H1 (cell line): ENCODE data around the gene GATAD2B. TPM values are rescaled to one million over a fixed set of nuclear protein-coding genes. Genes with fewer than 3 reads are reported as not detected.

Source experiments
- CTCF ChIA-PET: fragments of 300-600 bp; sonication (Branson Sonifier 250); formaldehyde crosslinking; loops from one replicate; lab custom pipeline; 2021; ENCODE audit not compliant: partially characterized antibody; lab: Charles Lee
- POLR2A ChIA-PET: fragments of 300-600 bp; sonication (Branson Sonifier 250); formaldehyde crosslinking; loops from one replicate; lab custom pipeline; 2021; ENCODE audit warnings: inconsistent platforms; ENCODE audit not compliant: partially characterized antibody; lab: Charles Lee
- DNase-seq, 2 experiments: peaks; one replicate each; pipeline versions ENCODE4 v3.0.0 to v3.0.0-alpha.2; 2010 to 2022; ENCODE audit warnings: low spot score in 2 of 2, low read depth in 1 of 2, mixed read lengths in 1 of 2
- FAIRE-seq: peaks from 2 replicates; lab custom pipeline; 2011; peaks lifted over from hg19 to GRCh38; lab: Jason Lieb, UNC
- H2AFZ ChIP-seq: 2 replicates; pipeline ENCODE4 v1.8.1; 2012; ENCODE audit warnings: low read length, inconsistent platforms
- H2AK5ac ChIP-seq: 2 replicates; pipeline ENCODE4 v1.6.1; 2013; ENCODE audit warnings: low read depth, low read length
- H2BK120ac ChIP-seq: replicated peaks from 2 replicates; pipeline ENCODE3; 2013; ENCODE audit warnings: low read depth, low read length, inconsistent platforms
- H2BK12ac ChIP-seq: 2 replicates; pipeline ENCODE4 v1.6.1; 2013; ENCODE audit warnings: low read depth, low read length
- H2BK15ac ChIP-seq: 2 replicates; pipeline ENCODE4 v1.6.1; 2013; ENCODE audit warnings: low read length
- H2BK20ac ChIP-seq: 2 replicates; pipeline ENCODE4 v1.6.1; 2013; ENCODE audit warnings: low read length
- H2BK5ac ChIP-seq: 2 replicates; pipeline ENCODE4 v1.6.1; 2013; ENCODE audit warnings: low read depth, low read length
- H3K14ac ChIP-seq: 2 replicates; pipeline ENCODE4 v1.6.1; 2013; ENCODE audit warnings: inconsistent platforms; ENCODE audit not compliant: insufficient read length
- H3K18ac ChIP-seq: 2 replicates; pipeline ENCODE4 v1.6.1; 2013; ENCODE audit warnings: low read length; ENCODE audit errors: extremely low read depth
- H3K23ac ChIP-seq: 2 replicates; pipeline ENCODE4 v1.6.1; 2013; ENCODE audit warnings: inconsistent platforms; ENCODE audit not compliant: insufficient read length
- H3K23me2 ChIP-seq: 2 replicates; pipeline ENCODE4 v1.6.1; 2013; ENCODE audit warnings: low read depth, low read length
- H3K27ac ChIP-seq: 2 replicates; pipeline ENCODE4 v1.6.1; 2011; ENCODE audit warnings: low read depth, low read length, inconsistent platforms
- H3K27me3 ChIP-seq, 4 experiments: replicated peaks in 1 of 4; 1 replicate in 1 of 4; 2 replicates in 3 of 4; pipeline versions ENCODE4 v1.6.1 to v1.8.1; 2011 to 2013; ENCODE audit warnings: low read length in 3 of 4, mild to moderate bottlenecking in 3 of 4, inconsistent platforms in 2 of 4, mixed read lengths in 2 of 4, moderate library complexity in 1 of 4; ENCODE audit not compliant: control insufficient read depth in 3 of 4, insufficient read depth in 3 of 4; ENCODE audit errors: extremely low read depth in 1 of 4
- H3K36me3 ChIP-seq, 4 experiments: 2 replicates each; pipeline versions ENCODE4 v1.6.1 to v1.8.1; 2011 to 2013; ENCODE audit warnings: mild to moderate bottlenecking in 4 of 4, low read length in 3 of 4, moderate library complexity in 2 of 4, control low read depth in 1 of 4, inconsistent platforms in 1 of 4; ENCODE audit not compliant: insufficient read depth in 4 of 4, control insufficient read depth in 2 of 4
- H3K4ac ChIP-seq: replicated peaks from 2 replicates; pipeline ENCODE3; 2013; ENCODE audit warnings: low read length, low read depth, mixed read lengths, inconsistent platforms; ENCODE audit not compliant: insufficient read length
- H3K4me1 ChIP-seq, 4 experiments: replicated peaks in 1 of 4; 1 replicate in 1 of 4; 2 replicates in 3 of 4; pipeline versions ENCODE4 v1.6.1 to v1.8.1; 2011 to 2013; ENCODE audit warnings: low read length in 3 of 4, inconsistent platforms in 2 of 4, mixed read lengths in 1 of 4; ENCODE audit not compliant: insufficient read depth in 4 of 4, control insufficient read depth in 3 of 4
- H3K4me2 ChIP-seq, 2 experiments: 2 replicates each; pipeline versions ENCODE4 v1.6.1 to v1.8.1; 2011 to 2013; ENCODE audit warnings: low read depth in 2 of 2, low read length in 2 of 2, control low read depth in 1 of 2, inconsistent platforms in 1 of 2, mild to moderate bottlenecking in 1 of 2; ENCODE audit not compliant: insufficient read depth in 1 of 2
- H3K4me3 ChIP-seq, 4 experiments: fragments of 200-600, 300-600 bp in 1 of 4; sonication (generic), shearing (Covaris generic), sonication (Bioruptor Twin) in 1 of 4; 2 replicates each; pipeline versions ENCODE4 v1.5.1 to v1.8.1; 2011 to 2016; ENCODE audit warnings: low read length in 4 of 4, low read depth in 3 of 4, control low read depth in 2 of 4, inconsistent platforms in 2 of 4, mild to moderate bottlenecking in 2 of 4, mixed read lengths in 1 of 4, moderate library complexity in 1 of 4; ENCODE audit not compliant: insufficient read depth in 2 of 4; ENCODE audit errors: extremely low read depth in 1 of 4
- H3K56ac ChIP-seq: replicated peaks from 2 replicates; pipeline ENCODE3; 2013; ENCODE audit warnings: low read depth, mild to moderate bottlenecking, mixed read lengths, low read length, inconsistent platforms; ENCODE audit not compliant: insufficient read length
- H3K79me1 ChIP-seq: 2 replicates; pipeline ENCODE4 v1.6.1; 2013; ENCODE audit warnings: low read depth, low read length, control low read depth
- H3K79me2 ChIP-seq, 2 experiments: 2 replicates each; pipeline versions ENCODE4 v1.6.1 to v1.8.1; 2012 to 2013; ENCODE audit warnings: low read length in 2 of 2, mild to moderate bottlenecking in 2 of 2, inconsistent platforms in 1 of 2; ENCODE audit not compliant: insufficient read depth in 2 of 2, control insufficient read depth in 1 of 2
- H3K9ac ChIP-seq, 4 experiments: replicated peaks in 1 of 4; 1 replicate in 1 of 4; 2 replicates in 3 of 4; pipeline versions ENCODE4 v1.6.1 to v1.8.1; 2011 to 2013; ENCODE audit warnings: low read depth in 3 of 4, low read length in 3 of 4, control low read depth in 2 of 4, mild to moderate bottlenecking in 2 of 4, moderate library complexity in 2 of 4, inconsistent platforms in 1 of 4; ENCODE audit errors: extremely low read depth in 1 of 4
- H3K9me3 ChIP-seq, 2 experiments: 2 replicates each; pipeline versions ENCODE4 v1.6.1 to v1.8.1; 2012 to 2013; ENCODE audit warnings: mild to moderate bottlenecking in 2 of 2, moderate library complexity in 2 of 2, control low read depth in 1 of 2, inconsistent platforms in 1 of 2, low read depth in 1 of 2, low read length in 1 of 2, mixed read lengths in 1 of 2; ENCODE audit not compliant: insufficient read depth in 2 of 2
- H4K20me1 ChIP-seq, 2 experiments: replicated peaks in 1 of 2; 2 replicates each; pipeline versions ENCODE3 to v1.8.1; 2011 to 2013; ENCODE audit warnings: inconsistent platforms in 2 of 2, low read length in 2 of 2, mild to moderate bottlenecking in 1 of 2; ENCODE audit not compliant: insufficient read depth in 2 of 2, control insufficient read depth in 1 of 2
- H4K5ac ChIP-seq: 2 replicates; pipeline ENCODE4 v1.6.1; 2013; ENCODE audit warnings: low read length, low read depth, mixed read lengths, inconsistent platforms; ENCODE audit not compliant: insufficient read length
- H4K8ac ChIP-seq: 2 replicates; pipeline ENCODE4 v1.8.0; 2013; ENCODE audit warnings: mild to moderate bottlenecking, moderate library complexity, low read length, inconsistent platforms; ENCODE audit not compliant: insufficient read depth; ENCODE audit errors: extremely low read depth
- H4K91ac ChIP-seq: replicated peaks from 2 replicates; pipeline ENCODE3; 2013; ENCODE audit warnings: low read length, mixed read lengths, inconsistent platforms; ENCODE audit not compliant: insufficient read length
- CBX8 ChIP-seq: fragments of 300-800, 300-1000 bp; sonication (generic); IDR thresholded peaks from 2 replicates; pipeline ENCODE4 v1.7.1; 2016; ENCODE audit warnings: low read depth, low read length, borderline replicate concordance
- FOSL1 ChIP-seq: IDR thresholded peaks from 2 replicates; pipeline ENCODE4 v1.6.1; 2011; ENCODE audit warnings: mild to moderate bottlenecking, low read depth, low read length, moderate library complexity; ENCODE audit not compliant: insufficient read depth
- NRF1 ChIP-seq: IDR thresholded peaks from 2 replicates; pipeline ENCODE4 v1.6.1; 2011; ENCODE audit warnings: mild to moderate bottlenecking, low read depth, low read length, improper control_type of control experiment
- RFX5 ChIP-seq: IDR thresholded peaks from 2 replicates; pipeline ENCODE4 v1.6.1; 2011; ENCODE audit warnings: low read depth, low read length, improper control_type of control experiment, borderline replicate concordance
- RXRA ChIP-seq: IDR thresholded peaks from 2 replicates; pipeline ENCODE4 v1.6.1; 2011; ENCODE audit warnings: low read depth, mild to moderate bottlenecking, low read length, moderate library complexity; ENCODE audit not compliant: insufficient read depth
- TEAD4 ChIP-seq: IDR thresholded peaks from 2 replicates; pipeline ENCODE4 v1.6.1; 2012; ENCODE audit warnings: low read depth, low read length, inconsistent platforms, mixed read lengths
- WGBS, 2 experiments: shearing (Covaris generic) in 1 of 2; methylation state at CpG; one replicate each; pipeline versions ENCODE4 v1.1.6 to v1.1.7; 2013 to 2015; ENCODE audit warnings: low lambda C conversion rate in 2 of 2, mixed read lengths in 2 of 2, inconsistent platforms in 1 of 2, low coverage in 1 of 2, missing lambda C conversion rate in 1 of 2; ENCODE audit not compliant: insufficient replicate concordance in 2 of 2, insufficient coverage in 1 of 2, insufficient read length in 1 of 2; ENCODE audit errors: extremely low coverage in 1 of 2, missing lambda C conversion rate in 1 of 2; 5-methylcytosine and 5-hydroxymethylcytosine counted together
- polyA plus RNA-seq, 7 experiments: library from polyadenylated mRNA; depleted of rRNA in 3 of 7; stranded (reverse) in 5 of 7; unstranded in 2 of 7; fragments of >200 nt in 5 of 7; fragments of 200-250 nt in 2 of 7; gene quantifications; 1 replicate in 5 of 7; 2 replicates in 1 of 7; 4 replicates in 1 of 7; pipeline versions ENCODE4 v1.2.1 to v1.2.3, GENCODE V29; 2011 to 2013; ENCODE audit warnings: missing spikeins in 2 of 7, mixed read lengths in 2 of 7
- total RNA-seq: library from RNA; stranded (reverse); fragmentation: NEBNext Ultra II Directional; extraction: Animal tissue kit (Norgen Biotek cat#: 25700); gene quantifications from 2 replicates; pipeline ENCODE4 v1.2.1, GENCODE V29; 2021
- TF ChIP-seq, protein P1 (sequence below), 3 experiments: IDR thresholded peaks; 1 replicate in 2 of 3; 2 replicates in 1 of 3; pipeline versions ENCODE4 v1.5.1 to v1.6.1; 2011; ENCODE audit warnings: low read length in 3 of 3, mild to moderate bottlenecking in 3 of 3, inconsistent platforms in 2 of 3, low read depth in 1 of 3, moderate library complexity in 1 of 3; ENCODE audit not compliant: insufficient read depth in 1 of 3; ENCODE audit errors: control extremely low read depth in 1 of 3

Gene GATAD2B
- total and polyA plus RNA-seq, 2 of the 8 experiments (the other 6 are each of a cell fraction or from before 2014, with no cell fraction given): 8.4 to 39.1 TPM

DNA sequence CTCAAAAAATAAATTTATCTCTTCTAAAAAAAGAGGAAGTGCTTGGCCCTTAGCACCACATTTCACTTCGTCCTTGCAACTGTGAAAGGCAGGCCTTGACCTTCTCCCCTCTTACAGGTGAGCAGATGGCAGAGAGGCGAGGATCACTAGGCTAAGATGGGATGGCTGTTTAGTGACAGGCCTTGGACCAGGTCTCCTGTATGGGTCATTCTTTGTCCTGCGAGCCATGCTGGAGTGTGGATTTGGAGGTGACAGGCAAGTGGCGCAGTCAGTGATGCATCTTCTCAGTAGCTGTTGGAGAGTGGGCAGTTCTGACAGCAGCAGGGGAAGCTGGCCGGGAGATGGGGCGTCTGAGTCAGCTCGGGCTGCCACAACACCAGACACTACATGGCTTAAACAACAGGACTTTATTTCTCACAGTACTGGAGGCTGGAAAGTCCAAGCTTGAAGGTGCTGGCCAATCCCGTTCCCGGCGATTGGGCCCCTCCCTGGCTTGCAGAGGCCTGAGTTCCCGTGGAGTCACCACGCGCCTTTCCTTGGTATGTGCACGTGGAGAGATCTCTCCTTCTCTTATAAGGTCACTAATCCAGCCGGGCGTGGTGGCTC lies 131.0 kb downstream of the GATAD2B start:
- Histone ChIP-seq H4K8ac (no peak overlapping the region), H2BK15ac (peak overlapping the region; percentile 75; the same call in 1 of the 2 replicates), H3K23me2 (no peaks in the 10 kb centered on the region; the same call in 1 of the 2 replicates), H2AK5ac (no peak overlapping the region), H2AFZ (no peak overlapping the region), H4K5ac (no peak overlapping the region), H3K4ac (no peak overlapping the region), H4K20me1 (peaks cover 0 to under 1% of the 10 kb centered on the region in 2 experiments), H3K27me3 (no peaks in the 10 kb centered on the region; a peak in 1 of 7 replicates), H2BK12ac (no peak overlapping the region), H3K14ac (no peak overlapping the region), H3K4me1 (peaks cover 6 to 30% (median 22%) of the 10 kb centered on the region in 4 experiments), H2BK5ac (no peak overlapping the region), H3K79me1 (no peaks in the 10 kb centered on the region), H3K9me3 (no peaks in the 10 kb centered on the region), H3K56ac (no peak overlapping the region), H2BK20ac (peak overlapping the region; percentile 21; the same call in 1 of the 2 replicates), H3K9ac (no peak overlapping the region), H3K4me2 (no peak overlapping the region), H2BK120ac (no peak overlapping the region), H3K79me2 (no peaks in the 10 kb centered on the region), H3K36me3 (no peaks in the 10 kb centered on the region), H3K18ac (0 out of 2 replicates have a peak overlapping the region, but pooled peaks have one; percentile 1), H4K91ac (no peak overlapping the region), H3K27ac (no peak overlapping the region), H3K23ac (no peak overlapping the region), H3K4me3 (no peak overlapping the region)
- 90% methylated on average over 16 of the region's 16 CpGs; no CpG with 5 or more reads in 1 of the 2 experiments for WGBS, 2 experiments
- POLR2A ChIA-PET: interaction anchor here (1.1 to 15.1 kb wide), 8 partner anchors 10 to 201 kb away, joined by 3 to 153 read pairs (median 4); partner anchors contain the start of genes CRTC2, RPS27 and SLC27A3
- no peak for FAIRE-seq
- DNase-seq: no peak
- no peak for TF ChIP-seq RFX5
- TF ChIP-seq NRF1: no peak
- no peak for TF ChIP-seq CBX8
- TF ChIP-seq FOSL1: no peak
- no peak for TF ChIP-seq RXRA
- TF ChIP-seq, protein P1, sequence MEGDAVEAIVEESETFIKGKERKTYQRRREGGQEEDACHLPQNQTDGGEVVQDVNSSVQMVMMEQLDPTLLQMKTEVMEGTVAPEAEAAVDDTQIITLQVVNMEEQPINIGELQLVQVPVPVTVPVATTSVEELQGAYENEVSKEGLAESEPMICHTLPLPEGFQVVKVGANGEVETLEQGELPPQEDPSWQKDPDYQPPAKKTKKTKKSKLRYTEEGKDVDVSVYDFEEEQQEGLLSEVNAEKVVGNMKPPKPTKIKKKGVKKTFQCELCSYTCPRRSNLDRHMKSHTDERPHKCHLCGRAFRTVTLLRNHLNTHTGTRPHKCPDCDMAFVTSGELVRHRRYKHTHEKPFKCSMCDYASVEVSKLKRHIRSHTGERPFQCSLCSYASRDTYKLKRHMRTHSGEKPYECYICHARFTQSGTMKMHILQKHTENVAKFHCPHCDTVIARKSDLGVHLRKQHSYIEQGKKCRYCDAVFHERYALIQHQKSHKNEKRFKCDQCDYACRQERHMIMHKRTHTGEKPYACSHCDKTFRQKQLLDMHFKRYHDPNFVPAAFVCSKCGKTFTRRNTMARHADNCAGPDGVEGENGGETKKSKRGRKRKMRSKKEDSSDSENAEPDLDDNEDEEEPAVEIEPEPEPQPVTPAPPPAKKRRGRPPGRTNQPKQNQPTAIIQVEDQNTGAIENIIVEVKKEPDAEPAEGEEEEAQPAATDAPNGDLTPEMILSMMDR (IDR thresholded peaks at IDR 0.05; ENCODE audit: control extremely low read depth in 1 of 3, insufficient read depth in 1 of 3, low read depth in 1 of 3, low read length in 3 of 3): no peak
- TF ChIP-seq TEAD4: no peak
- CTCF ChIA-PET: interaction anchor here (1.3 to 2.1 kb wide), 3 partner anchors 10 to 119 kb away, joined by 3 to 11 read pairs (median 3); no protein-coding TSS in a partner anchor
